K562 (cell line): ENCODE data around the gene ATMIN. TPM values are rescaled to one million over a fixed set of nuclear protein-coding genes. Genes with fewer than 3 reads are reported as not detected.

Source experiments
- ATAC-seq: fragments of 200-7000 bp; cut with Tn5 transposase; 3 replicates; pipeline ENCODE4 v1.9.1; 2020; ENCODE audit warnings: moderate library complexity
- BruUV-seq: library from RNA; stranded (reverse); fragments of 400-500 nt; replicated peaks from 2 replicates; lab custom pipeline; 2021; lab: Mats Ljungman, UMichigan
- CTCF ChIA-PET: fragments of 300-600 bp; formaldehyde crosslinking; extraction: SDS; loops from one replicate; lab custom pipeline; 2021; ENCODE audit warnings: low intra/inter-chr PET ratio; lab: Yijun Ruan, JAX
- POLR2A ChIA-PET: fragments of 300-600, 350-650 bp; sonication (Branson Sonifier 250); formaldehyde crosslinking; extraction: SDS; loops from one replicate; lab custom pipeline; 2021; ENCODE audit warnings: antibody characterized with exemption, inconsistent platforms; lab: Yijun Ruan, JAX
- DNase-seq, 4 experiments: peaks; one replicate each; pipeline versions ENCODE4 v3.0.0 to v3.0.0-alpha.2; 2011 to 2018; ENCODE audit warnings: low spot score in 3 of 4, mixed read lengths in 3 of 4; ENCODE audit errors: extremely low read depth in 1 of 4
- FAIRE-seq: peaks from 2 replicates; lab custom pipeline; 2011; peaks lifted over from hg19 to GRCh38; lab: Jason Lieb, UNC
- H2AFZ ChIP-seq: 2 replicates; pipeline ENCODE4 v1.6.0; 2011; ENCODE audit warnings: low read depth, low read length, control low read depth, inconsistent platforms
- H3K27ac ChIP-seq: fragments of 200-600 bp; 3 replicates; pipeline ENCODE4 v1.8.0; 2011; ENCODE audit warnings: low read depth, mild to moderate bottlenecking, control low read depth, inconsistent platforms, low read length, moderate library complexity, mixed read lengths; ENCODE audit errors: extremely low read depth
- H3K27me3 ChIP-seq, 2 experiments: fragments of 300-600 bp in 1 of 2; 2 replicates in 1 of 2; 3 replicates in 1 of 2; pipeline versions ENCODE4 v1.6.0 to v1.8.0; 2011; ENCODE audit warnings: inconsistent platforms in 2 of 2, low read length in 2 of 2, mild to moderate bottlenecking in 1 of 2, mixed read lengths in 1 of 2, moderate library complexity in 1 of 2; ENCODE audit not compliant: control insufficient read depth in 2 of 2, insufficient read depth in 2 of 2
- H3K36me3 ChIP-seq: fragments of 300-600 bp; 3 replicates; pipeline ENCODE4 v1.8.0; 2011; ENCODE audit warnings: mild to moderate bottlenecking, low read length, inconsistent platforms; ENCODE audit not compliant: control insufficient read depth, insufficient read depth
- H3K4me1 ChIP-seq, 2 experiments: fragments of 200-600 bp in 1 of 2; replicated peaks in 1 of 2; 2 replicates in 1 of 2; 3 replicates in 1 of 2; pipeline versions ENCODE4 v1.5.1 to v1.8.0; 2011; ENCODE audit warnings: inconsistent platforms in 2 of 2, low read length in 2 of 2, mild to moderate bottlenecking in 1 of 2, mixed read lengths in 1 of 2, moderate library complexity in 1 of 2; ENCODE audit not compliant: control insufficient read depth in 2 of 2, insufficient read depth in 2 of 2
- H3K4me2 ChIP-seq: 2 replicates; pipeline ENCODE4 v1.6.1; 2011; ENCODE audit warnings: low read length, control low read depth, inconsistent platforms, mixed read lengths; ENCODE audit not compliant: insufficient read depth
- H3K4me3 ChIP-seq: fragments of 200-600 bp; sonication (generic), shearing (Covaris generic); 2 replicates; pipeline ENCODE4 v1.5.1; 2016; ENCODE audit warnings: control low read depth, inconsistent platforms
- H3K79me2 ChIP-seq: fragments of 200-600 bp; 3 replicates; pipeline ENCODE4 v1.8.0; 2011; ENCODE audit warnings: low read length, inconsistent platforms; ENCODE audit not compliant: control insufficient read depth, insufficient read depth
- H3K9ac ChIP-seq, 2 experiments: 2 replicates each; pipeline versions ENCODE4 v1.6.0 to v1.6.1; 2011; ENCODE audit warnings: low read depth in 2 of 2, low read length in 2 of 2, control low read depth in 1 of 2, inconsistent platforms in 1 of 2, mild to moderate bottlenecking in 1 of 2, mixed read lengths in 1 of 2; ENCODE audit not compliant: insufficient read depth in 1 of 2
- H3K9me1 ChIP-seq: one replicate; pipeline ENCODE4 v1.6.0; 2011; ENCODE audit warnings: inconsistent platforms, mild to moderate bottlenecking, low read length, moderate library complexity; ENCODE audit not compliant: control insufficient read depth, insufficient read depth
- H3K9me3 ChIP-seq: replicated peaks from 2 replicates; pipeline ENCODE4 v1.5.1; 2011; ENCODE audit warnings: low read depth, low read length, inconsistent platforms; ENCODE audit not compliant: control insufficient read depth, insufficient read depth
- H4K20me1 ChIP-seq: replicated peaks from 2 replicates; pipeline ENCODE4 v1.6.1; 2011; ENCODE audit warnings: low read length, inconsistent platforms, mixed read lengths; ENCODE audit not compliant: control insufficient read depth, insufficient read depth
- RB1 ChIP-seq: fragments of 450-650 bp; IDR thresholded peaks from 2 replicates; pipeline ENCODE4 v1.6.1; 2017; ENCODE audit warnings: low read depth, mild to moderate bottlenecking
- WGBS: fragments of 100-300 bp; shearing (Covaris generic); methylation state at CpG from one replicate; pipeline ENCODE4 v1.1.6; 2016; ENCODE audit warnings: low coverage, mixed read lengths; ENCODE audit not compliant: insufficient coverage; ENCODE audit errors: missing lambda C conversion rate; 5-methylcytosine and 5-hydroxymethylcytosine counted together
- in situ Hi-C: fragments of 300-500 bp; cut with MboI; formaldehyde crosslinking; loops from 4 replicates; pipeline ENCODE4 v1.15.0; 2018; ENCODE audit warnings: inconsistent platforms, mixed read lengths
- intact Hi-C: fragments of 100-400 bp; cut with micrococcal nuclease; formaldehyde crosslinking; loops from 2 replicates; pipeline ENCODE4 v1.14.2; 2022
- polyA plus RNA-seq, 8 experiments: library from polyadenylated mRNA; depleted of rRNA in 4 of 8; stranded (reverse) in 5 of 8; unstranded in 3 of 8; fragments of >200 nt; fragmentation: Nextera tagmentation in 2 of 8; fragmentation: Illumina TruSeq in 1 of 8; extraction: Ambion mirVana in 2 of 8; extraction: Trizol in 1 of 8; gene quantifications; 2 replicates each; pipeline versions ENCODE4 v1.2.1 to v1.2.3, GENCODE V29; 2011 to 2014; ENCODE audit warnings: inconsistent platforms in 1 of 8, missing spikeins in 1 of 8
- total RNA-seq, 7 experiments: library from RNA; depleted of rRNA in 6 of 7; stranded (reverse); fragments of >200 nt in 6 of 7; fragmentation: Illumina TruSeq in 2 of 7; extraction: Trizol in 2 of 7; gene quantifications; 2 replicates each; pipeline versions ENCODE4 v1.2.1 to v1.2.3, GENCODE V29; 2011 to 2021; ENCODE audit warnings: low replicate concordance in 1 of 7
- TF ChIP-seq, protein P1 (sequence below): fragments of 450-650 bp; IDR thresholded peaks from 2 replicates; pipeline ENCODE4 v1.6.1; 2017; ENCODE audit warnings: antibody characterized with exemption

ATMIN gene
- total and polyA plus RNA-seq, 9 of the 15 experiments (the other 6 are each of a cell fraction or from before 2014, with no cell fraction given): 6.7 to 40.9 (median 23.4) TPM

DNA sequence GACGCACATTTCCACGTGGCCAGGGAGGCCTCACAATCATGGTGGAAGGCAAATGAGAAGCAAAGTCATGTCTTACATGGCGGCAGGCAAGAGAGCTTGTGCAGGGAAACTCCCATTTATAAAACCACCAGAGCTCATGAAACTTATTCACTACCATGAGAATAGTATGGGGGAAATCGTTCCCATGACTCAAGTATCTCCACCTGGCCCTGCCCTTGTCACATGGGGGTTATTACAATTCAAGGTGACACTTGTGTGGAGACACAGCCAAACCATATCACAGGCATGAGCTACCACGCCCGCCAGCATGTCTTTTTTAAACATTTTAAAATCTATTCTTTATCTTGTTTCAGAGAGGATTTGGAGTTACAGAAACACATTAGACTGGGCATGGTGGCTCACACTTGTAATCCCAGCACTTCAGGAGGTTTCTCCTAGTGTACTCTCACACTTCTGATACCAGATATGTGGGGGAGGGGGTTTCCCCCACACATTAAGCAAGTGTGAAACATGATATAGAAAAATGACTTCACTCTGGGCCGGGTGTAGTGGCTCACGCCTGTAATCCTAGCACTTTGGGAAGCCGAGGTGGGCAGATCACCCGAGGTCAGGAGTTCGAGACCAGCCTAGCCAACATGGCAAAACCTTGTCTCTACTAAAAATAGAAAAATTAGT, 5.6 kb upstream of the ATMIN start:
- Histone ChIP-seq H3K79me2 (no peaks in the 10 kb centered on the region), H4K20me1 (no peaks in the 10 kb centered on the region), H3K4me2 (no peak overlapping the region), H3K4me3 (no peak overlapping the region), H3K27me3 (no peaks in the 10 kb centered on the region), H3K9me3 (no peaks in the 10 kb centered on the region), H3K9me1 (no peaks in the 10 kb centered on the region), H3K27ac (no peak overlapping the region), H2AFZ (no peak overlapping the region), H3K9ac (no peak overlapping the region), H3K36me3 (peaks cover 49% of the 10 kb centered on the region), H3K4me1 (no peaks in the 10 kb centered on the region)
- TSS peak; percentile 29 for BruUV-seq
- in situ Hi-C loops (no loop called here), intact Hi-C loops (no loop called here)
- ATAC-seq (no peak), FAIRE-seq (no peak), DNase-seq (no peak)
- WGBS: 83% methylated on average over 11 of the region's 11 CpGs
- CTCF ChIA-PET: no interaction called here
- POLR2A ChIA-PET: interaction anchor here (1.1 to 1.8 kb wide), 3 partner anchors 12 to 31 kb away, joined by 3 to 9 read pairs (median 3); partner anchors contain the start of gene CENPN
- no peak for TF ChIP-seq RB1
- TF ChIP-seq, protein P1, sequence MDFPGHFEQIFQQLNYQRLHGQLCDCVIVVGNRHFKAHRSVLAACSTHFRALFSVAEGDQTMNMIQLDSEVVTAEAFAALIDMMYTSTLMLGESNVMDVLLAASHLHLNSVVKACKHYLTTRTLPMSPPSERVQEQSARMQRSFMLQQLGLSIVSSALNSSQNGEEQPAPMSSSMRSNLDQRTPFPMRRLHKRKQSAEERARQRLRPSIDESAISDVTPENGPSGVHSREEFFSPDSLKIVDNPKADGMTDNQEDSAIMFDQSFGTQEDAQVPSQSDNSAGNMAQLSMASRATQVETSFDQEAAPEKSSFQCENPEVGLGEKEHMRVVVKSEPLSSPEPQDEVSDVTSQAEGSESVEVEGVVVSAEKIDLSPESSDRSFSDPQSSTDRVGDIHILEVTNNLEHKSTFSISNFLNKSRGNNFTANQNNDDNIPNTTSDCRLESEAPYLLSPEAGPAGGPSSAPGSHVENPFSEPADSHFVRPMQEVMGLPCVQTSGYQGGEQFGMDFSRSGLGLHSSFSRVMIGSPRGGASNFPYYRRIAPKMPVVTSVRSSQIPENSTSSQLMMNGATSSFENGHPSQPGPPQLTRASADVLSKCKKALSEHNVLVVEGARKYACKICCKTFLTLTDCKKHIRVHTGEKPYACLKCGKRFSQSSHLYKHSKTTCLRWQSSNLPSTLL: no peak
